HG02981 (cell line): ENCODE data around the gene ANTXR2.

ENCODE experiments used
- ATAC-seq: cut with Tn5 transposase; IDR thresholded peaks from one replicate; pipeline ENCODE4 v1.9.1; 2021; ENCODE audit warnings: mild to moderate bottlenecking, moderate library complexity; ENCODE audit not compliant: unreplicated experiment

The ANTXR2 gene

GRCh38 chr4:79875344-79875899 lies 197.6 kb downstream of the ANTXR2 start:
- ATAC-seq: no peak

DNA sequence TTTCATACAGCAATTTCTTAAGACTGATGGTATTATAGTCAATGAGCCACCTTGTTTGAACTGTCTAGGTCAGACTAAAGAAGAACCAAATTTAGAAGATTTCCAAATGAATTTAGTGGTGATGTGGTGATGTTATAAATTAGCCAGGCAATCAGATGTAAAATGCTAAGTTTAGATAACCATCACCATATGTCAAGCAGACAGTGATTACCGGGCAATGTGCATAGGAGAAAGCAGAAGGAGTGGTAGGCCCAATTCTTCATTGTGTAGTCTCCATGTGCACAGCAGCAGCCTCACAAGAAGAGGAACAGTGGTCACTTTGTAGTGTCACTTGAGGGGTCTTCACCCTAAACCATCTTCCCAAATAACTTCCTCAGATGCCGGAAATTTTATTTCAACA lies 198.8 kb downstream of the ANTXR2 start:
- no peak for ATAC-seq

DNA sequence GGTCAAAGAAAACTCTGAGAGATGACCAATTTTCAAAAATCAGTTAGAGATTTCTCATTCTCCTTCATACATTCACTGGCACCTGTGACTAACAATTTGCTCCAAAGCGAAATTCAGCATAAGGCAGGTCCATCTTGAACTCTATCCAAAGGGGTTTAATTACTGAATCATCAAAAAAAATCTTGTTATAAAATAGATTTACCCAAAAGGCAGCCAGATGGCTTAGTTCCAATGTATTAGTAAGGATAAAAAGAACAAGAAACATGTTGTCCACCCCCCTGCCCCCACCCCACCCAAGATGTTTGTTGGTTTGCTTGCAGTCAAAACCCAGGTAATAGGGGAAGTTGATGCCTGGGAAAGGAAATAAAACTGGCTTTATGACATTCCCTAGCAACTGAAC lies 200.3 kb downstream of the ANTXR2 start:
- no peak for ATAC-seq

DNA sequence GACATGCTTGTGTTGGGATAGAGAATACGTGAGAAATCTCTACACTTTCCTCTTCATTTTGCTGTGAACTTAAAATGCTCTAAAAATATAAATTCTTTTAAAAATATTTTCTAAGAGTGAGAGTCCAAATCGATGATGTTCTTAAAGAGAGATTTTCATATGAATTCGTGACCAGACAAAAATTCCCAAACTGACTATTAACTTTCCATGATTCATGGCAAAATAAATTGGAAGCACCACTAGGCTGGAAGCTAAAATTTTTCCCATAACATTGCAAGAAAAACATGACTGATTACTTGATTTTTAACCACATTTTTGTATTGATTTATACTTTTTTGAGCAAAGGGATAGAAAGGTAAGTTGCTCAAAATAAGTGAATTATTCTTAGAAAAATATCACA lies 201.1 kb downstream of the ANTXR2 start:
- no peak for ATAC-seq

- ATAC-seq: no peak
These were observed 203.3 kb downstream of the ANTXR2 start for GRCh38 chr4:79869597-79870237.

DNA sequence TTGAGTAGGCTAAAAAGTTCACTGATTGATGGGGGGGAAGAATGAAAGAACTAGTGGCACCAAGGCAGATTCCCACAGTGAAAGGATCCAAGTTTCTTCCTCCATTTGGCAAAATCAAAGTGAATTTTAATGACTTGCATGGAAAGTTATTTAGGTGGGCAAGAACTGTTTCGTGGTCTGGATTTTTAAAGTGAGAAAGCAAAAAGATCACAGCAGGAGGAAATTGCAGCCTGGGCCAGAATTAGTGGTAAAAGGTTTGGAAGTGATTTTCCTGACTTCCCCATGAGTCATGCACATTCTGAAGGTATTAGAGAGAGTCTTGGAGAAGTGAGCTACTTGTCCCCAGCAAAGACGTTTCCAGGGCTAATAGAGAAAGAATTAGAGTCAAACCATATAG lies 207.8 kb downstream of the ANTXR2 start:
- no peak for ATAC-seq

DNA sequence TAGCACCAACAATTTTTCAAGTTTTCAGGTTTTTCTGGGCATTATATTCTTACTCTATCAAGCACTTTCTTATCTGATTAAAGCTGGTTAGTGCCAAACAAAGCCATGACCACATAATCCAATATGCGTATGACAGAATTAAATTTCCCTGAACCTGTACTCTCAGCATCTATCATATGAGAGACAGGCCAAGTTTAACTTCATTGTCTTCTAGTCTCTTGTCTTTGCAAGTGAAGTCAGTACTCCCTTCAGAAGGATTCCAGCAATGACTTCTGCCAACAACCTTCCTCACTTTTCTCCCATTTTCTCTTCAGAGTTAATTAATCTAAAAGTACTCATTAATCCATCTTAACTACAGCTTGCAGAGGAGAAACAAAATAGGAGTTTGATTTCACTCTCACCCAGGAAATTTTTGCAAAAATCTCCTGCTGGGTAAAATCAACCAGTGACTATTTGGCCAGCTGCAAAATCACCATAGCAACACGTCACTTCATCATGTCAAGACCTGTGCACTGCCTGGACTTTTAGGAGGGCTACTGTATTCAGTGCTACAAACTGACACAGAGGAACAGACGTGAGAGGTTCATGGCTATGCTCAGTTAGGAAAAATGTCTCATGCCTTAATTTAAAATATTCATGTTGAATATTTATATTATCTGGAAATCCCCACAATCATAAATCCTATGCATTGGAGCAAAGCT lies 208.4 kb downstream of the ANTXR2 start:
- no peak for ATAC-seq

DNA sequence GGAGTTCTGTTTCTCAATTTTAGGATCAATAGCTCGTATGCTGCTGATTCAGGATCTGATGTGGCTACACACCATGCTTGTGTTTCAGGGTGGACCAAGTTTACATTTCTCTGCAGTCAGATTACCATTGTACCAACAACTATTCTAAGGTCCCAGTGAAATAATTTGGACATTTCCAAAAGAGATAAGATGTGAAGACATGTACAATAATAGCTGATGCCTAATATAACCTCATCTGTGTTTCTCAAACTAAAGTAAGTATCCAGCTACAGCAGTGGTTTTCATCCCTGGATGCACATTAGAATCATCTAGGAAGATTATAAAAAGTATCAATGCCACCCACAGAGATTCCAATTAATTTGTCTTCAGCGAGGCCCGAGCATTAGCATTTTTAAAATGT lies 209.7 kb downstream of the ANTXR2 start:
- no peak for ATAC-seq

GRCh38 chr4:79862821-79863220 lies 210.2 kb downstream of the ANTXR2 start:
- no peak for ATAC-seq

- ATAC-seq: no peak
These were observed 215.2 kb downstream of the ANTXR2 start for GRCh38 chr4:79857811-79858210.

- ATAC-seq: no peak
These were observed 216.8 kb downstream of the ANTXR2 start for GRCh38 chr4:79856196-79856595.

DNA sequence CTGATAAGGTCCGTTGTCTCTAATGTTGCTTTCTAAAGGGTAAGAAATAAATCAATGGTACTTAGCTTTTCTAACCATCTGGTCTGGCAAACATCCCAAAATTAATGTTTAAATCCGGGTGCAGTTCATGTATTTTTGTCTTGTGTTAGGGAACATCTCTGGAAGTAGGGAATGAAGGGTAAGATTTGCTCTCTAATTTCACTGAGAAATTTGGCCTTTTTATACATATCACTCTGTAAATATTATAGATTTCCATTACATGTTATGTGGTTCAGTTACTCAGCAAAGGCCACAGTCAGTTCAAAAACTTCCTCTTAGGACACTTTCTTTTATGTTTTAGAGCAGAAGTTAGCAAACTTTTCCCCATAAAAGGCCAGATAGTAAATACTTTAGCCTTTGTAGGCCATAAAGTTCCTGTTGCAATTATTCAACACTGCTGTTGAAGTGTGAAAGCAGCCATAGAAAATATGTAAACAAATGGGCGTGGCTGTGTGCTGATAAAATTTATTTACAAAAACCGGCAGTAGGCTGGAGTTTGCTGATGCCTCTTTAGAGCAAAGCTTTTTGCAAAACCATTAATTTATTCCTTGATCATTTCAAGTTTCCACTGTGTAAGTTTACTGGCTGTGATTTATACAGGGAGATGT lies 218.1 kb downstream of the ANTXR2 start:
- ATAC-seq: no peak

DNA sequence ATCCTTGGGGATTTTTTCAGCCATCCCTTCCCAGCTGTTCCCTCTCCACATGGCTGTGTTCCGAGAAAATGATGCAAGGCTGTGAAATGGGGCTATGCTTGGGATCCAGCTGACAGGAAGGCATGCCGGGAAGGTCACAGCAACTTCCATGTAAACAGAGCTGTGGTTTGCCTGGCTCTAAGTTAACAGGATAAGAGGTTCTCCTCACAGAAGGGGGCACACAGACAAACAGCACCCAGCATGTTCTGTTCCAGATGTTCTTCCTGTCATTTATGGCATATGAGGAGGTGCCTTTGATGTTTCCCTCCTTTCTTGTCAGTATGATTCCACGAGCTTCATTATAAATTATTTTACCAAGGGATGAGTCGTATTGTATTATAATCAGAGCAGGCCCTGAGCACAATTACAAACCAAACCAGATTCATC lies 220.7 kb downstream of the ANTXR2 start:
- no peak for ATAC-seq

- no peak for ATAC-seq
These were observed 221.3 kb downstream of the ANTXR2 start for GRCh38 chr4:79851625-79852304.
